GM23248 (cell line): ENCODE data around the gene CPA1.

Experiments
- EZH2 ChIP-seq: fragments of 200-600 bp; sonication (generic); IDR thresholded peaks from 2 replicates; pipeline ENCODE4 v1.6.1; 2018; ENCODE audit warnings: antibody characterized with exemption, mild to moderate bottlenecking; ENCODE audit not compliant: insufficient read depth, poor library complexity, severe bottlenecking
- EZH2phosphoT487 ChIP-seq: fragments of 200-600 bp; sonication (generic); IDR thresholded peaks from 2 replicates; pipeline ENCODE4 v1.6.1; 2018; ENCODE audit warnings: antibody characterized with exemption, moderate library complexity, mild to moderate bottlenecking, low read depth; ENCODE audit not compliant: insufficient read depth

GRCh38 chr7:130379532-130379920 is 768 bp upstream of the CPA1 start:
- TF ChIP-seq EZH2 (no peak), EZH2phosphoT487 (no peak)
